Esophagus squamous epithelium (tissue), 5 donors: ENCODE results near the gene SMAP2. TPM values are rescaled to one million over a fixed set of nuclear protein-coding genes. Genes with fewer than 3 reads are reported as not detected.

Source experiments
- DNase-seq: peaks from one replicate; lab custom pipeline; 2025; lab: John Stamatoyannopoulos, UW
- H3K27ac ChIP-seq, 4 donors: fragments of 200-600 bp; sonication (generic); one replicate each; pipeline ENCODE4 v1.5.1; 2016 to 2019; ENCODE audit warnings: mild to moderate bottlenecking in 1 of 4
- H3K27me3 ChIP-seq, 4 donors: fragments of 200-600 bp; sonication (generic); 1 replicate in 3 of 4; 2 replicates in 1 of 4; pipeline versions ENCODE4 v1.5.1 to v1.6.0; 2017 to 2021; ENCODE audit warnings: antibody characterized with exemption in 1 of 4
- H3K36me3 ChIP-seq, 3 donors: fragments of 200-600 bp; sonication (generic); one replicate each; pipeline ENCODE4 v1.5.1; 2016 to 2019
- H3K4me1 ChIP-seq, 3 donors: fragments of 200-600 bp; sonication (generic); one replicate each; pipeline ENCODE4 v1.5.1; 2017 to 2019
- H3K4me3 ChIP-seq, 4 donors: fragments of 200-600 bp; sonication (generic); 1 replicate in 3 of 4; 2 replicates in 1 of 4; pipeline ENCODE4 v1.5.1; 2016 to 2019; ENCODE audit warnings: mild to moderate bottlenecking in 2 of 4, moderate library complexity in 1 of 4
- H3K9me3 ChIP-seq, 3 donors: fragments of 200-600 bp; sonication (generic); one replicate each; pipeline ENCODE4 v1.5.1; 2016 to 2019
- POLR2A ChIP-seq, 4 donors: fragments of 450-650 bp; IDR thresholded peaks; one replicate each; pipeline ENCODE4 v1.6.1; 2017; ENCODE audit warnings: antibody characterized with exemption in 4 of 4, mild to moderate bottlenecking in 4 of 4, moderate library complexity in 3 of 4
- WGBS, 2 donors: methylation state at CpG; one replicate each; pipeline ENCODE4 v1.1.5; 2018; 5-methylcytosine and 5-hydroxymethylcytosine counted together
- intact Hi-C: fragments of 100-400 bp; cut with DNase I; formaldehyde crosslinking; loops from one replicate; pipeline ENCODE4 v1.15.0; 2022
- total RNA-seq, 4 donors: library from RNA; depleted of rRNA; stranded (reverse); fragments of >200 nt; gene quantifications; one replicate each; pipeline ENCODE4 v1.1.0, GENCODE V29; 2016
- TF ChIP-seq, protein P1 (sequence below), 6 experiments: fragments of 450-650 bp in 4 of 6; fragments of 200-600 bp in 2 of 6; sonication (generic) in 2 of 6; IDR thresholded peaks; one replicate each; pipeline ENCODE4 v1.5.1; 2016 to 2019; ENCODE audit warnings: antibody characterized with exemption in 6 of 6, mild to moderate bottlenecking in 4 of 6, moderate library complexity in 4 of 6
- donor health status: DM: yes; HTN: yes; CAD: no.

Gene SMAP2
- total RNA-seq, 4 donors from 2014 or later: 15.1 to 34.9 (median 23.8) TPM

DNA sequence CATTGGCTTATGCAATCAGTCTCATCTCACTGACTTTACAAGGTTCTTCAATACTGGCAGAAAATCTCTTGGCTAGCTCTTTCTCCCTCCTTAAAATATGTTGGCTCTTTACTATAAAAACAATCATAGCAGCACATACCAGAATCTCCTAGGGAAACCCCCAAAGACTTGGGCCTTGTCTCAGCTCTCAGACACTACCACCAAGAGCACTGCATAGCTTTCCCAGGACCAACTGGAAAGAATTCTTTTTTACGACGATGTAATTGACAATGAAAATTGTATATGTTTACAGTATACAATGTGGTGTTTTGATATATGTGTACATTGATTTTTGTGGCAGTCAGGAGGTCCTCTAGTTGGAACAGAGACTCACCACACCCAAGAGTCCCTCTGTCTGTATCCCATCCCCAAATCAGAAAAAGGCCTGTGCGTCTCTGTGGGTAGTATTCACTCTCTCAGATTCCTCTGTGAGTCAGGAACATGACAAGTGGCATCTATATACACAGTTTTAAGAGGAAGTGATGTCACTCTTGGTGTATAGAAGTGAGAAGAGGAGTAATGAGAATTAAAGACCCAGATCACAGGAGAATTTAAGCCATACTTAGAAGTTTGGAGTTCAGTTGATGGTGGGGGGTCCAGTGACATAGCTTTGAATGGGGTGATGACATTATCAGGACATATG is 21.1 kb downstream of the SMAP2 start:
- intact Hi-C loops: no loop called here
- H3K27me3 ChIP-seq: no peaks in the 10 kb centered on the region
- no peaks in the 10 kb centered on the region for H3K36me3 ChIP-seq
- DNase-seq: no peak
- no peaks in the 10 kb centered on the region for H3K9me3 ChIP-seq
- peaks cover 4 to 47% (median 33%) of the 10 kb centered on the region in 3 donors for H3K4me1 ChIP-seq
- TF ChIP-seq, protein P1, sequence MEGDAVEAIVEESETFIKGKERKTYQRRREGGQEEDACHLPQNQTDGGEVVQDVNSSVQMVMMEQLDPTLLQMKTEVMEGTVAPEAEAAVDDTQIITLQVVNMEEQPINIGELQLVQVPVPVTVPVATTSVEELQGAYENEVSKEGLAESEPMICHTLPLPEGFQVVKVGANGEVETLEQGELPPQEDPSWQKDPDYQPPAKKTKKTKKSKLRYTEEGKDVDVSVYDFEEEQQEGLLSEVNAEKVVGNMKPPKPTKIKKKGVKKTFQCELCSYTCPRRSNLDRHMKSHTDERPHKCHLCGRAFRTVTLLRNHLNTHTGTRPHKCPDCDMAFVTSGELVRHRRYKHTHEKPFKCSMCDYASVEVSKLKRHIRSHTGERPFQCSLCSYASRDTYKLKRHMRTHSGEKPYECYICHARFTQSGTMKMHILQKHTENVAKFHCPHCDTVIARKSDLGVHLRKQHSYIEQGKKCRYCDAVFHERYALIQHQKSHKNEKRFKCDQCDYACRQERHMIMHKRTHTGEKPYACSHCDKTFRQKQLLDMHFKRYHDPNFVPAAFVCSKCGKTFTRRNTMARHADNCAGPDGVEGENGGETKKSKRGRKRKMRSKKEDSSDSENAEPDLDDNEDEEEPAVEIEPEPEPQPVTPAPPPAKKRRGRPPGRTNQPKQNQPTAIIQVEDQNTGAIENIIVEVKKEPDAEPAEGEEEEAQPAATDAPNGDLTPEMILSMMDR (IDR thresholded peaks at IDR 0.05): no peak
- TF ChIP-seq POLR2A (IDR thresholded peaks at IDR 0.05): peak in 2 of 4 donors; percentile 38 to 53
- no peak overlapping the region for H3K4me3 ChIP-seq
- peak overlapping the region; percentile 35 to 91 (median 58) for H3K27ac ChIP-seq
- WGBS, 2 donors: 43 to 73% methylated on average over 3 of the region's 3 CpGs

DNA sequence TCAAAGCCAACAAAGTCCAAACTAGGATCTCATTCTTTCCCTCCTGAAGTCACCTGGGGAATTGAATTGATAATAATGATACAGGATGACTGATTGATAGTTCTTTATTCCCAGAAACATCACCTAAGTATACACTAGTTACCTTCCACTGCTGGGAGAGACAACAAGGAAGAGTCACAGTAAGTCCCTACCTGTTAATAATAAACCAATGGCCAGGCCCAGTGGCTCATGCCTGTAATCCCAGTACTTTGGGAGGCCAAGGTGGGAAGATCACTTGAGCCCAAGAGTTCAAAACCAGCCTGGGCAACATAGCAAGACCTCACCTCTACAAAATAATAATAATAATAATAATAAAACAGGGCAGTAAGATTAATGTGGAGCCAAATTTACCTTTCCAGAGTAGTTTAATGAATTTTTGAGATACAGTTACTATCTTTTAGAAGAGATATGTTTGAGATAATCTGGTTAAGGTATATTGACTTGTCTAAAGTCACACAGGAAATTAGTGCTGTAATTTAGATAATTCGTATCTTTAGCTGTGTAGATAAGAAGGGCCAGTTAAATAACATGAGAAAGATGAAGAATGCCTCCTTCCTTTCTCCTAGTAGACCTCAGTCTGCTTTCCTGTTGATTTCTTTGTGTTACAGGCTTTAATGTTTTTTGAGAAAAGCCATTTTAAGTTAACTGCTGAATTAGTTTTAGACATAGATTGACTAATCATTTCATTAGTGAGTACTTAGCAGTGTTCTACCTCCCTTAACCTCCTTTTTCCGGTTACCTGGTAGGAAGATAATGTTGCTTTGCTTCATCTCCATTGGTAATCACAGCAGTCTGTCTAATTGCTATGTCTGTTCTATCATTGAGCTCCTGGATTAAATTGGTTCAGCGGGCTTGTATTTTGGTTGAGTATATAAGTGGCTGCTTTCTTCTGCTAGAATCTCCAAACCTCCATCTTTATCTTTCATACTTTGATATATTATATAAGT is 22.0 kb downstream of the SMAP2 start:
- H3K36me3 ChIP-seq: no peaks in the 10 kb centered on the region
- intact Hi-C loops: no loop called here
- 84 to 87% methylated on average over 3 of the region's 3 CpGs for WGBS, 2 donors
- TF ChIP-seq, protein P1 (IDR thresholded peaks at IDR 0.05): no peak
- no peak for TF ChIP-seq POLR2A (IDR thresholded peaks at IDR 0.05)
- no peak overlapping the region for H3K4me3 ChIP-seq
- no peaks in the 10 kb centered on the region for H3K9me3 ChIP-seq
- H3K4me1 ChIP-seq: peaks cover 4 to 50% (median 29%) of the 10 kb centered on the region in 3 donors
- DNase-seq: no peak
- peak overlapping the region; percentile 42 to 91 (median 72) for H3K27ac ChIP-seq
- no peaks in the 10 kb centered on the region for H3K27me3 ChIP-seq

DNA sequence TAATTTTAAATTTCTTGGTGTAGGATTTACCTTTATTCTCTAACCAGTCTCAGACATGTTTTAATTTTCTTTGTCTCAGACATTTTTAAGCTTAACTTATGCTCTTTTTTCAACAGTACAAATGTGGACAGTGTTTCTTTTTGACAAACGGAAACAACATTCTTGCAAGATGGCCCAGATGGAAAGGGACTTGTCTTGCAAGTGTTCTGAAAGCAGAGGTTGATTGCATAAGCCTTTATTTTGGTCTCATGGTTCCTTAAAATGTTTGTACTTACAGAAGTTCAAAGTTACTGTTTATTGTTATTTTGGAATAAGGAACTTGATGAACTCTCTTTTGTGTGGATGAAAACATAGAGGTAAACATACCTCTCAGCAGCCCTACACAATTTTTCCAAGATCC is 22.9 kb downstream of the SMAP2 start:
- WGBS, 2 donors: 38 to 63% methylated on average over 1 of the region's 1 CpG
- Histone ChIP-seq H3K27ac (peak overlapping the region; percentile 42 to 91 (median 72)), H3K36me3 (no peaks in the 10 kb centered on the region), H3K27me3 (no peaks in the 10 kb centered on the region), H3K9me3 (no peaks in the 10 kb centered on the region), H3K4me1 (peaks cover 4 to 44% (median 20%) of the 10 kb centered on the region in 3 donors), H3K4me3 (no peak overlapping the region)
- TF ChIP-seq, protein P1 (IDR thresholded peaks at IDR 0.05): no peak
- TF ChIP-seq POLR2A (IDR thresholded peaks at IDR 0.05): no peak
- intact Hi-C loops: no loop called here
- no peak for DNase-seq

DNA sequence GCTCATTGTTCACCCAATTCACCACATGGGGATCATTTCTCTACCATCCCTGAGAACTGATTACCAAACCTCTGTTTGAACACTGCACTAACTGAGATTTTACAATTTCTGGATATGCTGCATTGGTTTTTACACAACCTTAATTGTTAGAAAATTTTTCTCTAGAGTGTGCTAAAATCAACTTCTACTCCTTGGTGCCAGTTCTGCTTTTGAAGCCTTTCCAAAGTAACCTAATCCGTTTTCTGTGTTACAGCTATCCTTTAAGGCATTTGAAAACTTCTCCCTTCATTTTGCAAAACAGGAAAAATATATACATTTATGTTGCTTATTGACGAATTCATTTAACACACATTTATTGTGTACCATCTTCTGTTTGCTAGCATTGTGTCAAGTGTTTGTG is 23.7 kb downstream of the SMAP2 start:
- Histone ChIP-seq H3K27ac (peak overlapping the region; percentile 10 to 78 (median 70)), H3K27me3 (no peaks in the 10 kb centered on the region), H3K9me3 (no peaks in the 10 kb centered on the region), H3K4me1 (peaks cover 1 to 35% (median 11%) of the 10 kb centered on the region in 3 donors), H3K4me3 (no peak overlapping the region), H3K36me3 (no peaks in the 10 kb centered on the region)
- no peak for DNase-seq
- 67 to 75% methylated on average over 2 of the region's 2 CpGs for WGBS, 2 donors
- intact Hi-C loops: no loop called here
- TF ChIP-seq, protein P1 (IDR thresholded peaks at IDR 0.05): no peak
- TF ChIP-seq POLR2A (IDR thresholded peaks at IDR 0.05): peak in 1 of 4 donors; percentile 4
